GM18502 (cell line): ENCODE measurements around the gene CDC123.
"Not testable (repeated sequence)": the region's sequence is repeated elsewhere in the genome, so short reads cannot be mapped to it uniquely, and the experiment has no call there.

ENCODE experiments used
- ATAC-seq: cut with Tn5 transposase; IDR thresholded peaks from one replicate; pipeline ENCODE4 v1.9.1; 2021; ENCODE audit warnings: mild to moderate bottlenecking; ENCODE audit not compliant: unreplicated experiment, poor library complexity

The CDC123 gene

DNA sequence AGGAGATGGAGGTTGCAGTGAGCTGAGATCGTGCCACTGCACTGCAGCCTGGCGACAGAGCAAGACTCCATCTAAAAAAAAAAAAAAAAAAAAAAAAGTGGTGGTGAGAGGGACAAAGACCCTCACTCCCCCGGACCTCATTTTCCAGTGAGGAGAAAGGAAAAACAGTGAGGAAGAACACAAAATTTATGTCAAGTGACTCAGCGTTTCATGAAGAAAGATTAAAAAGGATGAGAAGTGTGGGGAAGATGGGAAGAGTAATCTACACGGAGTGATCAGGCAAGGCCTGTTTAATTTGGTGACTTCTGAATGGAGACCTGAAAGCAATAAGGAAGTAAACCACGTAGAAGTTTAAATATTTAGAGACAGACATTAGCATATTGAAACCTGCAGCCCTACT is 7.3 kb upstream of the CDC123 start:
- no peak for ATAC-seq

DNA sequence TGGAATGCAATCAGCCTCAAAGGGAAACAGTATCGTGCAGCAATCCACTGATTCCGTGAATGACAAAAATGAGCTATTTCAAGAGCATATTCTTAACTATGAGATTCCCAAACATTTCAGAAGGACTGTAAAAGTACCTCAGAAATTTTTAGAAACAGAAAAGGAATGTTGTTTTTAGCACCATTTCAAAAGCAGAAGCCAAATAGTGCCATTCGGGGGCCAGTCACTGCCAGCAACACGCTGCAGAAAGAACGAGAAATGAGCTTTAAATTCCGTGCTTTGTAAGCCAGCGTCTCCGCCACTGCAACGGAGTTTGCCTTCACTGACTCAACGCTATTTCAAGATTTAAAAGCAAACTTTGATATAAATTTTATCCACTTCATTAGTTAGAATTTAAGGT is 6.6 kb upstream of the CDC123 start:
- no peak for ATAC-seq

DNA sequence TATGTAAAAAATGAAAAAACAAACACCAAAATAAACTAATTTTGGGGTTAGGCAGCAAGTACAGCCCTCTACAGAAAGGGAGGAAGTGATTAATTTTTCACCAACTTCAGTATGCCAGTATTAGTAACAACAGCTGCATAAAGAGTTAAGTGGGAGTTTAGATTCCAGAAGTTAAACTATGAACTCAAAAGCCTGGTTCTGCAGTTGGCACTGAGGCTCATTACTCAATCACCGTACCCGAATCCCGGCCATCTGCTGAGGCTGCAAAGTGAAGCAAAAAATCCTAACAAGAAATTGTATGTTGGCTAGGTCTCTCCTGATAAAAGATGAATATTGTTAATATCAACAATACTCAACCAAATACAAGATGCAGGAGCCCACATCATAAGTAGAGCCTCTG is 4.3 kb upstream of the CDC123 start:
- no peak for ATAC-seq

DNA sequence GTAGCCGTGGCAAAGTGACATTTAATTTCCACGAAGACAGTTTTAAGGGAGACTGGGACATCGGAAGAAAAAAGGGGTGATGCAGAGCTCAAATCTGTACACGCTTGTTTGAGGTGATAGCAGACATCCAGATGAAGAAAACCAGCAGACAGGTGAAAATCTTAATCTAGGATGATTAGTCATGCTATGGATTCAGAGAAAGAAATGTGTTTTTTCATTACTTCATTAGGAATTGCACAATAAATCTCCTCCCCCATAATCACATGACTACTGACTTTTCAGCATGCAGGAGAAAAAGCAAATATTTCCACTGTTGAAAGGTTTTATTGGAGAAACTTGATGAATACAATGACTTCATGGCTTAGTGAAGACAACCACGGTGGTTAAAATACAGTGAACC is 2.8 kb upstream of the CDC123 start:
- no peak for ATAC-seq

DNA sequence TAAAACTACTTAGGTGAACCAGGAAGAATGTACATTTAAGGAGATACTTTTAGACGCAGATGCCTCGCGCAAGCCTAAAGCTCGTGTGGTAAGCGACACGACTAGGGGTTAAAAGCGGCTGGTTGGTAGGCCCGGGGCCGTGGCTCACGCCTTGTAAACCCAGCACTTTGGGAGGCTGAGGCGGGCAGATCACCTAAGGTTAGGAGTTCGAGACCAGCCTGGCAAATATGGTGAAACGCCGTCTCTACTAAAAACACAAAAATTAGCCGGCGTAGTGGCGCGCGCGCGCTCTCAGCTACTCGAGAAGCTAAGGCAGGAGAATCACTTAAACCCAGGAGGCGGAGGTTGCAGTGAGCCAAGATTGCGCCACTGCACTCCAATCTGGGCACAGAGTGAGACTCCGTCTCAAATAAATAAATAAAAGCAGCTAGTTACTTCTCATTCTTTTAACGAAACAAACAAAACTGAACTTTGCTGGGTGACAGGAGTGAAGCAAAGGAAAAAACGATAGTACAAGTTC is 1.2 kb upstream of the CDC123 start:
- ATAC-seq = no peak

DNA sequence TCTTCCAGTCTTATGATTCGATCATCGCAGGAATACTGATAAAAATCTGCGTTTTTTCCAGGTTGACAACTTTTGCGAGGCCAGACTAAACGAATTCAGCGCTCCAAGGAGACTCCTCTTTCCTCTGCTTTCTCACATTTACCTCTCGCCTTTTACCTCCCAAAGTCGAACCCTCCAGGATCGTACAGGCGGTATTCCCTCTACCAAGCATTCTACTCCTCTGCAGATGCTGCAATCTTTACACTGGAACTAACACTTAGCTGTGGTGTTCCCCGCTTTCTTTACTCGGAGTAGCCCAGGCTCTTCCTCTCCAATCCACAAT is 746 bp upstream of the CDC123 start:
- ATAC-seq = peak; percentile 15

DNA sequence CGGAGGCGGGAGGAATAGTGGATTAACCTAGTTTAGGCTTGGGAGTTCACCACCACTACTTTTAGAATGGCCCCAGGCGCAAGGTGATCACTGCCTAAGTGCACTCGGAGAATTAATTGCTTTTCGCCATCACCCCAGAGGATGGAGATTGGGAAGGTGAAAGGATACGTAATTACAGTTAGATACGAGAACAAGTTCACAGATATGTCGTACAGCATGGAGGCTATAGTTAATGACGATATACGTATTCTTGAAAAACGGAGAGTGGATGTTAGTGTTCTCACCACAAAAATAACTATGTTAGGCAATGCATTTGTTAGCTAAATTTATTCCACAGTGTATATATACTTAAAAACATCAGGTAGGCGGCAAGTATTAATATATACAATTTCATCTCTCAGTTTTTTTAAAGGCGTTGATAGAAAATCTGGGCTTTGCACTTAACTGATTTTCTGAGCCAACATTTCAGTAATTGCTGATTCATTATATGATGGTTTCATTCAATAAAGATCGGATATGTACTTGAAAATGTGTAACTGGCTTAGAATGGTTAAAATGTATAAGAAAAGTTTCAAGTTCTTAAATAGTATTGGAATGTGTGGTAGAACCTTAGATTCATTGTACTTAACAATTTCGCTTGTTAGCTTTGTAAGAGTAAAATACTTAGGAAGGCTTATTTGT is 683 bp downstream of the CDC123 start:
- ATAC-seq = no peak

DNA sequence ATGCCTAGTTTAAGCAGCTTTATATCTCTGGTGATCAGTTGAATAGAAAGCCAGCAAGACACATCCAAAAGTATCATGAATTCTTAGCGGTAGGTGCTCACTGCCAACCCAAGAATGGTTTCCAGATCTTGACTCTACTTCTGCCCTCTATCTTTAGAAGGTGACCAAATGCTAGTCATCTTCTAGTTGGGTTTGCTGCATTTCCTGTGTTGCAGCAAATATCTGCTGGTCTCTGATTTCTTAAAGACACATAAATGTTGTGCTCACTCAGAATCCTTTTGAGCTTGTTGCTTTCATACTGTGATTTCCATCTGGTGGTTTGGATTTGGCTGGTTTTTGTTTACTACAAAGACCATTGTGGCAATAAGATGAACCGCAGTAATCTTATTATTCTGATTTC is 2.2 kb downstream of the CDC123 start:
- no peak for ATAC-seq

DNA sequence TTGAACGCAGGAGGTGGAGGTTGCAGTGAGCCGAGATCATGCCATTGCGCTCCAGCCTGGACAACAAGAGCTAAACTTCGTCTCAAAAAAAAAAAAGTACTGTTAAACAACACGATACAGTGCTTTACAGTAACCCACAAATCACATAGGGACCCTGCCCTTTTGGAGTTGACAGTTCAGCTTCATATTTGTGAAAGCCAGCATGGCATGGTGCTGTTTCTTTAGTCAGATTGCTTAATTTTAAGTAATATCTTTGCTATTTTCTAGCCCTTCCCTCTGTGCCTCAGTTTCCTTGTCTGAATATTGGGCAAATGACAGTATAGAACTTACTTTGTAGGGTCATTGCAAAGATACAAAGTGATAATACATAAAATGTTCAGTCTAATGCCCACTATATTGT is 4.9 kb downstream of the CDC123 start:
- no peak for ATAC-seq

DNA sequence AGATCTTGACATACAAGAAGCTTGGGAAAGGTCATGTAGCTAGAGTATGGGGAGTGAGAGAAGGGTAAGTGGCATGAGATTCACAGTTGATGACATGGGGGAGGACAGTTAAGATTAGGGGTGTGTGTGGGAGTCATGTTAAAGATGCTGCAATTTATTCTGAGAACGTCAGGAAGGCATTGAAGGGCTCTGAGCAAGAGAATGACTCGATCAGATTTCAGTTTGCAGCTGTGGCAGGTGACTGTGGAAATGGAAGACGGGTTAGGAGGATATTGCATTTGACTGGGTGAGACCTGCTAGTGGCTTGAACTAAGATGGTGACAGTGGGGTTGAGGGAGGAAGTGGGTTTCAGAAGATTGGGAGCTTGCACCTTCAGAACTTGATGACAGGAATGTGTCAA is 5.6 kb downstream of the CDC123 start:
- no peak for ATAC-seq

DNA sequence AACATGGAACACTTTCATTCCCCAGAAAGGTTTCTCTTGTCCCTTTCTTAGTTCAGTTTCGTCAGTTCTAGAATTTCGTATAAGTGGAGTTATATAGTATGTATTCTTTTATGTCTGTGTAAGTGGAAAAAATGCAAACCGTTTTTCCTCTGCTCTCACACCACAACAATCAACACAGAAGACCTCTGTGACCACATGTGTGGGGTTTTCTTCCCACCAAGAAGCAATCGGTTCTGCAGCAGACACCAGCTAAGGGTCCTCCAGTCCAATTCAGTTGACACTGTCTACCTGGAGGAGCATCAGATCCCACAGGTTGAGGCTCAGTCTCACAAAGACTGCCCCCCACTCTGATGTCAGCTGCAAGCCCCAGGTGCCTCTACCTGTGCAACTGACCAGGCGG is 6.2 kb downstream of the CDC123 start:
- ATAC-seq = no peak

DNA sequence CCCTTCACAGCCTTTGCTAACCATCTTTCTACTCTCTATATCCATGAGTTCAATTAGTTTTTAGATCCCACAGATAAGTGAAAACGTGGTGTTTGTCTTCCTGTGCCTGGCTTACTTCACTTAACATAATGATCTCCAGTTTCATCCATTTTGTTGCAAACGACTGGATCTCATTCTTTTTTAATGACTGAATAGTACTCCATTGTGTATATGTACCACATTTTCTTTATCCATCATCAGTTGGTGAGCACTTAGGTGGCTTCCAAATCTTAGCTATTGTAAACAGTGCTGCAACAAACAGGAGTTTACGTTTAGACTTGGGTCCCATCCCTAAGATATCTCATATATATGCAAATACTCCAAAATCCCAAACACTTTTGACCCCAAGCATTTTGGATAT is 9.1 kb downstream of the CDC123 start:
- no peak for ATAC-seq

DNA sequence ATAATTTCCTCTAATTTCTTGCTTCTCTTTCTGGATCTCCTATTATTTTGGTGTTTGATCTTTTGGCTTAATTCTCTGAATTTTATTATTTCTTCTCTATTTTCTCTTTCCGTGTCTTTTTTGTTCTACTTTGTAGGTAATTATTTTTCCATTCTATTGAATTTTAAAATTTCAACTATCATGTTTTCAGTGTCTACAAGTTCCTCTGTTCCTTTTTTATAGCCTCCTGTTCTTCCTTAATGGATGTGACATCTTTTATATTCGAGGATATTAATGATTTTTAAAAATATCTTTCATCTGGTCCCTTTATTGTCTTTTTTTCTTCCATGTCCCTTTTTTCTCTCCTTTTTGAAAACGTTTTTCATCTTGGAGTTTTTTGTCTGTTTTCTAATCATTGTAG is 11.1 kb downstream of the CDC123 start:
- no peak for ATAC-seq

DNA sequence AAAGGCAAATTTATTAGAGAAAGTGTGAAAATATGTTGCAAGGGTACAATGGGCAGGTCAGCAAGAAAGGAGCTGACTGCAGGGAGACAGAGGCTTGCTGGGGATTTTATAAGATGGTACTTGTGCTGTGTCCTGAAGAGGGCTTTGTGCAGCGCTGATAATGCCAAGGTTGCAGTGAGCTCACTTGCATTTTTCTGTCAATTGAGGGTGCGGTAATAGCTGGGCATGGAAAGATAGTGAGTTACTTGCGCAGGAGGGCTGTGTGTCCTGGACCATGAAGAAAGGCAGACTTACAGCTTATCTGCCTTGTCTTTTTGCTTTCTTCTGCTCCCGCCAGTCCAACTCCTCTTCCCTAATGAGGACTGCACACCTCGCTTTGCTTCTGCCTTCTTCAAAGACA is 12.5 kb downstream of the CDC123 start:
- no peak for ATAC-seq

DNA sequence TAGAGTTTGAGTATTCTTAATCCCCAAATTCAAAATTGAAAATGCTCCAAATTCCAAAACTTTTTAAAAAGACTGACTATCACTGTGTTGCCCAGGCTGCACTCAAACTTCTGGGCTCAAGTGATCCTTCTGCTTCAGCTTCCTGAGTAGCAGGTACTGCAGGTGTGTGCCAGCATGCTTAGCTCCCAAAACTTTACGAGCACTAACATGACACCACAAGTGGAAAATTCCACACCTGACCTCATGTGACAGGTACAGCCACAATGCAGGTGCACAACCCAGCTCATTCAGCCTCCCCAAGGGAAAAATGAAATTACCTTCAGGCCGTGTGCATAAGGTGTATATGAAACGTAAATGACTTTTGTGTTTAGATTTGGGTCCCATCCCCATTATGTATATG is 16.5 kb downstream of the CDC123 start:
- ATAC-seq = no peak

DNA sequence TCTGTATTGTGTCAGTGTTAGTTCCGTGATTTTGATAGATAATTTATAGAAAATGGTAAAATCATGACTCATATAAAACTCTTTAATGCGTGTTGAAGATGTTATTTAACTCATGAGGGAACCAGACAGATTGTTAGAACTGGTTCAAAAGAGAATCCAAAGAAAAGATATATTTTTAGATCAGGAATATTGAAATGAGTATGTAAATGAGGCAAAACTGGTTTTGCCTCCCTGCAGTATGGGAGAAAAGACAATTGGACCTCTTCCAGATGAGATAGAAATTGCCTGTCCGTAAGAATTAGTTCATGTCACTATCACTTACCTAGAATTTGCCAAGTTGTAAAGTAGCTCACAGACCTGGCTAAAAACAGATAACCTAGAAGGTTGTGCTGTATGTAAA is 17.6 kb downstream of the CDC123 start:
- no peak for ATAC-seq

DNA sequence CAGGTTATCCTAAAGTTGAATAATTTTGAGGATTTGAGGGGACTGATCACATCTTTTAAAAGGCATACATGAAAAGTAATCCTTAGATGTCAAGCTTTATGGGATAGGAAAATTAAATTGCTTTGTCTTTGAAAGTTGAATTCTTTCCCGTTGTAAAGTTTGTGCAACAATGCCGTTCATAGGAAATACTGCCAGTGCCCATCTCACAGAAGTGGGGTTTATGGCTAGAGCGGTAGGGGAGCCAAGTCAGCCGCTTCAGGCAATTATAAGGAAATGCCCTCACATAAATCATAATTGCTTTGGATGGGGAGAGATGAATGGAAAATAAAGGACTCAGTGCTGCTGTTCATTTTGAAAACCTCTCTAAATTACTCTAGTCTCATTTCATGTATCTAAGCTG is 18.1 kb downstream of the CDC123 start:
- no peak for ATAC-seq

DNA sequence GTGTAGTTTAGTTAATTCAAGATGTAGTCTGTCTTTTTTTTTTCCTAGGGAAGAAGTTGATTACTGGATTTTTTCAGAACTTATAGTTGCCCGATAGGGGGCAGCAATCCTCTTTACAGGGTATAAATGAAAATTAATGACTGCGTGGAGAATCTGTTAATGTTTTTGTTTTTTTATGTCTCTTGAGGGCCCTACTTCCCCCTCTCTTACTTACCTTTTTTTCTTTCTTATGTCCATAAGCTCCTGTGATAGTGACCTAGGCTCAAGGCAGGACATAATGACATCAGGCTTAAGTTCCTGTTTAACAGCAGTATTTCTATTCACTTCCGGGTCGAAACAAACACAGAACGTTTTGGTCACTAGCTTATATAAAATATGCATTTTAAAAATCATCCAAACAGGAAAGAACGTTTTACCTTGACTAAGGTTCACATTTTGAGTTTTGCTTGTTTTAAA is 18.8 kb downstream of the CDC123 start:
- ATAC-seq = no peak

DNA sequence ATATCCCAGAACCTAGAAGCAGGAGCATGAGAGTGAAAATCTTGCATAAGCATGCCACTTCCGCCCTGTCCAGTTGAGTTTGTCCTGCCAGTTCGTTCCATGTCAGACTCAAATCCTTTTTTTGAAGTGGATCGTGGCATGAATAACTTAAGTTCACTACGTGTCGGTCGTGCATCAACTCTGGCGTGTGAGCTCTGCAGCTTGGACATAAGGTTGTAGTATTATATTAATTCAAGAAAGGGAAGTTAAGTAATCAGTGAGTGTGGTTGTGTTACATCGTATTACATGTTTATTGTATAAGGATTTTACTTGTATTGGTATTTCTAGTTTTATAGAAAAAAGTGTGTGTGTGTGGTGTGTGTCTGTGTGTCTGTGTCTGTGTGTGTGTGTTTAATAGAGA is 23.0 kb downstream of the CDC123 start:
- no peak for ATAC-seq

DNA sequence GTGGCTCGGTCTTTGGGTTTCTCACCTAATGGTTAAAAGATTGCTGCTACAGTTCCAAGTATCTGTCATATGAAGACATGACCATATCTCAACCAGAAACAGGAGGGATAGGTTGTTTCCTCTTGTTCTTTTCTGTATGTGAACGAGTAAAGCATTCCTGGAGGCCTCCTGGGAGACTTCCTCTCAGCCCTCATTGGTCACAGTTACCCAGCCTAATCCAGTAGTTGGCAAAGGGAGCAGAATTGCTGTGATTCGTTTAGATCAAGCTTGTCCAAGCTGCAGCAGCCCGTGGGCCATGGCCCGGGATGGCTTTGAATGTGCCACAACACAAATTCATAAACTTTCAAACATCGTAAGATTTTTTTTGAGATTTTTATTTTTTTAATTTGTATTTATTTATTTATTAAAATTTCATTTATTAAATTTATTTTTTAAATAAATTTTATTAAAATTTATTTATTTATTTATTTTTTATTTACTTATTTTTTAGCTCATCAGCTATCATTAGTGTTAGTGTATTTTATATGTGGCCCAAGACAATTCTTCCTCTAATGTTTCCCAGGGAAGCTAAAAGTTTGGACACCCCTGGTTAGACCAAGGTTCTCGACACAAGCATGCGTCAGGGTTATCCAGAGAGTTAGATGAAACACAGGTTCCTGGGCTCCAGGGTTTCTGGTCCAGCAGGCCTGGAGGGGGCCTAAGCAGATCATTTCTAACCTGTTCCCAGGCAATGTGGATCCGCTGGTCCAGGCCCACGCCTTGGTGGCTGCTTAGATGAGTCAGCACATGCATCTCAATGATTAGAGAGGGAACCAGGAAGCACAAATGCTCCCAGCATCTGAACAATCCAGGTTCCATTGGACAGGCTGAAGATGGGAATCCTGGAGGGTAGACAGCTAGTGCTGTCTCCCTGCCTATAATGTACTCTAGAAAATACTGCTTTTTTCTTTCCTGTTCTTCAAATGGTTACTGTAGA is 25.6 kb downstream of the CDC123 start:
- no peak for ATAC-seq

DNA sequence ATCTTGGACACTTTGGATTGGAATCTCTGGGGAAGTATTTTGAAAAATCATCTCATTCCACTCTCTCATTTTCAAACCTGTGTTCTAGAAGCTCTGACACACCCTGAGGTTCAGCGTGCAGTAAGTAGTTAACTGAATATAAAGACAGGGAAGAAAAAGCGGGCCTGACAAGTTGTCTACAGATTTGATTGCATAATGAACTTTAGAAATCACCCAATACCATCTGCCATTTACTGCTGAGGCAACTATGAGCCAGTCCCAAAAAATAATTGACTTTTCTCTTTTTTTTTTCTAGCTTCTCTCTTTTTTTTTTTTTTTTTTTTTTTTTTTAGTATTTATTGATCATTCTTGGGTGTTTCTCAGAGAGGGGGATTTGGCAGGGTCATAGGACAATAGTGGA is 29.5 kb downstream of the CDC123 start:
- no peak for ATAC-seq

DNA sequence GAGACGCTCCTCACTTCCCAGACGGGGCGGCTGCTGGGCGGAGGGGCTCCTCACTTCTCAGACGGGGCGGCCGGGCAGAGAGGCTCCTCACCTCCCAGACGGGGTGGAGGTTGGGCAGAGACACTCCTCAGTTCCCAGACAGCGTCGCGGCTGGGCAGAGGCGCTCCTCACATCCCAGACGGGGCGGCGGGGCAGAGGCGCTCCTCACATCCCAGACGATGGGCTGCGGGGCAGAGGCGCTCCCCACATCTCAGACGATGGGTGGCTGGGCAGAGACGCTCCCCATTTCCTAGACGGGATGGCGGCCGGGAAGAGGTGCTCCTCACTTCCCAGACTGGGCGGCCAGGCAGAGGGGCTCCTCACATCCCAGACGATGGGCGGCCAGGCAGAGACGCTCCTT is 30.4 kb downstream of the CDC123 start:
- ATAC-seq = not testable (repeated sequence)
